NCI-H187 treated with DMSO at 0.1 percent for 48 hours (cell line): ENCODE data around the gene TMEM247.

Experiments used
- DNase-seq: peaks from one replicate; lab custom pipeline; 2025; lab: John Stamatoyannopoulos, UW

TMEM247 gene

GRCh38 chr2:46489423-46490174 lies 10.2 kb downstream of the TMEM247 start:
- no peak for DNase-seq

- no peak for DNase-seq
Observed at GRCh38 chr2:46490521-46491141, 11.3 kb downstream of the TMEM247 start.

GRCh38 chr2:46492301-46492700 lies 12.9 kb downstream of the TMEM247 start:
- no peak for DNase-seq

- DNase-seq: no peak
Observed at GRCh38 chr2:46493241-46493970, 14.0 kb downstream of the TMEM247 start.

GRCh38 chr2:46493971-46494250 lies 14.5 kb downstream of the TMEM247 start:
- no peak for DNase-seq

- DNase-seq: no peak
Observed at GRCh38 chr2:46494596-46494995, 15.2 kb downstream of the TMEM247 start.

- no peak for DNase-seq
Observed at GRCh38 chr2:46495231-46496030, 16.1 kb downstream of the TMEM247 start.

GRCh38 chr2:46497766-46498165 lies 18.4 kb downstream of the TMEM247 start:
- no peak for DNase-seq

- no peak for DNase-seq
Observed at GRCh38 chr2:46498681-46499080, 19.3 kb downstream of the TMEM247 start.

GRCh38 chr2:46499392-46499785 lies 20.0 kb downstream of the TMEM247 start:
- DNase-seq: no peak

- DNase-seq: no peak
Observed at GRCh38 chr2:46500801-46501200, 21.4 kb downstream of the TMEM247 start.

GRCh38 chr2:46502291-46502885 lies 23.0 kb downstream of the TMEM247 start:
- DNase-seq: no peak

GRCh38 chr2:46503686-46504085 lies 24.3 kb downstream of the TMEM247 start:
- DNase-seq: no peak

- no peak for DNase-seq
Observed at GRCh38 chr2:46504221-46504620, 24.9 kb downstream of the TMEM247 start.

GRCh38 chr2:46504685-46505471 lies 25.5 kb downstream of the TMEM247 start:
- DNase-seq: no peak

- no peak for DNase-seq
Observed at GRCh38 chr2:46505472-46505783, 26.1 kb downstream of the TMEM247 start.

- DNase-seq: no peak
Observed at GRCh38 chr2:46506131-46506706, 26.9 kb downstream of the TMEM247 start.

GRCh38 chr2:46508312-46508711 lies 28.9 kb downstream of the TMEM247 start:
- no peak for DNase-seq

- DNase-seq: no peak
Observed at GRCh38 chr2:46508759-46509158, 29.4 kb downstream of the TMEM247 start.

GRCh38 chr2:46509804-46510203 lies 30.4 kb downstream of the TMEM247 start:
- no peak for DNase-seq

GRCh38 chr2:46510598-46511177 lies 31.3 kb downstream of the TMEM247 start:
- no peak for DNase-seq
